GM21576 (cell line): ENCODE measurements around the gene PRPF6.
A peak's percentile ranks its signal among the peaks of the same experiment; 100 is the strongest.
"Not testable (repeated sequence)": the region's sequence is repeated elsewhere in the genome, so short reads cannot be mapped to it uniquely, and the experiment has no call there.

Experiments used
- ATAC-seq: cut with Tn5 transposase; IDR thresholded peaks from one replicate; pipeline ENCODE4 v1.9.1; 2021; ENCODE audit warnings: mild to moderate bottlenecking, moderate library complexity; ENCODE audit not compliant: unreplicated experiment

PRPF6 gene

DNA sequence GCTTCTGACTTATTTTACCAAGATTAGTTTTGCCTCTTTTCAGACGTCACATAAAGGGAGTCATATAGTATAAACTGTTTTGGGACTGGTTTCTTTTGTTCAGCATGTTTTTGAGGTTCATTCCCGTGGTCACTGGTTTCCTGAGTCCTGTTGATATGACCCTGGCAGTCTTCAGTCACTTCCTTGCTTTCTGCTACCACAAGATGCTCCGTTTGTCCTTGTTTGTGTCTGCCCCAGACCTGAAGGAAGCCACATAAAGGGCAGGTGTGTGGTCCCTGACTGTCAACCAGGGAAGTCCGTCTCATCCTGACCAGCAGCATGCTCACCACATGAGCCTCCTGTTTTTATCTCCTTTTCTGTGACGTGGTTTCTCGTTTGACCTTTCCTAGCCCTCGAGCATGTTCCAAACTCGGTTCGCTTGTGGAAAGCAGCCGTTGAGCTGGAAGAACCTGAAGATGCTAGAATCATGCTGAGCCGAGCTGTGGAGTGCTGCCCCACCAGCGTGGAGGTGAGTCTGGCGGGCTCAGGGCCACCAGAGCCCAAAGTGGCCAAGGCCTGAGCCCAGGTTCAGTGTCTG is 29.0 kb downstream of the PRPF6 start:
- no peak for ATAC-seq

GRCh38 chr20:64010711-64011237 is 29.8 kb downstream of the PRPF6 start:
- ATAC-seq, result peak; percentile 45

GRCh38 chr20:64011366-64011779 is 30.4 kb downstream of the PRPF6 start:
- no peak for ATAC-seq

DNA sequence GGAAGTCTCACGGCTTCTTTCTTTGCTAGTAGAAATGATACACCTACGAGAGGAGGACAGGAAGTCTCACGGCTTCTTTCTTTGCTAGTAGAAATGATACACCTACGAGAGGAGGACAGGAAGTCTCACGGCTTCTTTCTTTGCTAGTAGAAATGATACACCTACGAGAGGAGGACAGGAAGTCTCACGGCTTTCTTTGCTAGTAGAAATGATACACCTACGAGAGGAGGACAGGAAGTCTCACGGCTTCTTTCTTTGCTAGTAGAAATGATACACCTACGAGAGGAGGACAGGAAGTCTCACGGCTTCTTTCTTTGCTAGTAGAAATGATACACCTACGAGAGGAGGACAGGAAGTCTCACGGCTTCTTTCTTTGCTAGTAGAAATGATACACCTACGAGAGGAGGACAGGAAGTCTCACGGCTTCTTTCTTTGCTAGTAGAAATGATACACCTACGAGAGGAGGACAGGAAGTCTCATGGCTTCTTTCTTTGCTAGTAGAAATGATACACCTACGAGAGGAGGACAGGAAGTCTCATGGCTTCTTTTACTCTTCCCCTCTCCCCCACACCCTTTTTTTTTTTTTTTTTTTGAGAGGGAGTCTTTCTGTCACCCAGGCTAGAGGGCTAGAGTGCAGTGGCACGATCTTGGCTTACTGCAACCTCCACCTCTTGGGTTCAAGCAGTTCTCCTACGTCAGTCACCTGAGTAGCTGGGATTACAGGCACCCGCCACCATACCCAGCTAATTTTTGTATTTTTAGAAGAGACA is 31.6 kb downstream of the PRPF6 start:
- ATAC-seq, result not testable (repeated sequence)

DNA sequence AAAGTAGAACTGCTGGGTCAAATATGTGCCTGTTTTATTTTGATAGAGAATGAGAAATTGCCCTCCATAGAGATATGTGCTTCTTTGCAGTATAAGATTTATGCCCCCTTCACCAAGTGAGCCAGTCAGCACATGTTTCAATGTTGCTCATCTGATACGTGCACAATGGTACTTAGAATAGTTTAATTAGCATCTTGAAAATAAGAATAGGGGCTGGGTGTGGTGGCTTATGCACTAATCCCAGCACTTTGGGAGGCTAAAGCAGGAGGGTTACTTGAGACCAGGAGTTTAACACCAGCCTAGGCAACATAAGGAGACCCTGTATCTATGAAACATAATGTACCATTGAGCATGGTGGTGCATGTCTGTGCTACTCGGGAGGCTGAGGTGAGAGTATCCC is 34.7 kb downstream of the PRPF6 start:
- ATAC-seq, result no peak

DNA sequence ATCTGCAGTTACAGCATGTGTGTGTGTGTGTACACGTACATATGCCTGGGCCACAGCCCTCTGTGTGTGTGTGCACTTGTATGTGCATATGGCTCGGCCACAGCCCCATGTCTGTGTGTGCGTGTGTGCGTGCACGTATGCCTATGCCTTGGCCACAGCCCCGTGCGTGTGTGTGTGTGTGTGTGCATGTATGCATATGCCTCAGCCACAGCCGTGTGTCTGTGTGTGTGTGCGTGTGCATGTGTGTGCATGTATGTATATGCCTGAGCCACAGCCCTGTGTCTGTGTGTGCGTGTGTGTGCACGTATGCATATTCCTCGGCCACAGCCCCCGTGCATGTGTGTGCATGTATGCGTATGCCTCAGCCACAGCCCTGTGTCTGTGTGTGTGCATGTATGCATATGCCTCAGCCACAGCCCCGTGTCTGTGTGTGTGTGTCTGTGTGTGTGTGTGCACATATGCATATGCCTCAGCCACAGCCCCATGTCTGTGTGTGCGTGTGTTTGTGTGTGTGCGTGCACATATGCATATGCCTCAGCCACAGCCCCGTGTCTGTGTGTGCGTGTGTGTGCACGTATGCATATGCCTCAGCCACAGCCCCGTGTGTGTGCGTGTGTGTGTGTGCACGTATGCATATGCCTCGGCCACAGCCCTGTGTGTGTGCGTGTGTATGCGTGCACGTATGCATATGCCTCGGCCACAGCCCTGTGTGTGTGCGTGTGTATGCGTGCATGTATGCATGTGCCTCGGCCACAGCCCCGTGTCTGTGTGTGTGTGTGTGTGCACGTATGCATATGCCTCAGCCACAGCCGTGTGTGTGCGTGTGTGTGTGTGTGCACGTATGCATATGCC is 40.4 kb downstream of the PRPF6 start:
- ATAC-seq, result no peak

DNA sequence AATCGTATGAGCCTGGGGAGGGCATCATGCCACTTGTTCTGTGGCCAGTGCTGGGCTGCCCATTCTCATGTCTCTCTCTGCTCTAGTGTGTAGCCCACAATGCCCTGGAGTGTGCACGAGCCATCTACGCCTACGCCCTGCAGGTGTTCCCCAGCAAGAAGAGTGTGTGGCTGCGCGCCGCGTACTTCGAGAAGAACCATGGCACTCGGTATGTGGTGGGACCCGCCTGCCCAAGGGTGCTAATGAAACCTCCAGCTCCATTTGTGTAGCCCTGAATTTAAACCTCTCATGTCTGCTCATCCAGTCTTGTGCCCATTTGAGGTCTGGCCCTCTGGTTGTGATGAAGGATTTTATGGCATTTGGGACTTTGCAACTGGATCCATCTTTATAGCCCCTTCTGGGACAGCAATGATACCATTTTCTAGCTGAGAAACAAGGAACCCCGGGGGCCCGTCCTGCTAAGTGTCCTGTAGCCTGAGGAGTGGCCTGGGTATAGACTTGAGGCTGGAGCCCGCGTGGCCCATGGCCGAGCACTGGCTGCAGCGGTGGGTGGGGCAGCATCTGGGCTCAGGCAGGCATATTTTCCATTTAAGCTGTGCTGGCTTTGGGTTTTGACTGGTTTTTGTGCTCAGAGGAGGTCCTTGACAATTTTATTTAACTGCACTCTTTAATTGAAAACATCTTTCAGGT is 41.9 kb downstream of the PRPF6 start:
- no peak for ATAC-seq

- no peak for ATAC-seq
Measured at GRCh38 chr20:64023361-64024140, 42.6 kb downstream of the PRPF6 start.

DNA sequence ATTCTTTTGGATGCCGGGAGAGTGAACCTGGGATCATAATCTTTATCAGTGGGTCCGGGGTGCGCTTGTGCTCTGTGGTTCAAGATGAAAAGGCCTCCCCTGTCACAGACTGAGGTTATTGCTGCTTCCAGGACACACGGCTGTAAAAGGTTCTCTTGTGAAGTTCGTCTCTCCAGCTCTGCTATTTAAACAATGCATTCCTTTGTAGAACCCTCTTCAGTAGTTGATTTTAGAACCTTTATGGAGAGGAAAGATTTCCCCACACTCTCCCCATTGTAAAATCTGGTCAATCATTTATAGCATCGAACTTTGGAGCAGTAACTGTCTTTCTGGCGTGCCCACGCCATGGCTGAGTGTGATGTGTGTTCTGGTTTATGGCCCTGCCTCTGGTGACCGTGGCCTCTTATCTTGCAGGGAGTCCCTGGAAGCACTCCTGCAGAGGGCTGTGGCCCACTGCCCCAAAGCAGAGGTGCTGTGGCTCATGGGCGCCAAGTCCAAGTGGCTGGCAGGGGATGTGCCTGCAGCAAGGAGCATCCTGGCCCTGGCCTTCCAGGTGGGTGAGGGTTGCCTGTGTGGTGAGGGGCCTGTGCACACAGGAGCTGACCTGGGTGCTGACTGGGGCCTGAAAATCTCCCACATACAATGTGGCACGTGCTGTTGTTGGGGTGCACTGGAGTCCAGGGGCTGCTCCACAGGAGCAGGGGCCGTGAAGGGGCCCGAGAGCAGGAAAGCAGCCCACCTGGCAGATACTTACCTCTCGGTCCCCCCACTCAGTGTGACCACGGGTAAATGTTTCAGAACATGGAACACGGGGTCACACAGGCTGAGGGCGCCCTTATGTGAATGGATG is 43.4 kb downstream of the PRPF6 start:
- no peak for ATAC-seq

- ATAC-seq, result no peak
Measured at GRCh38 chr20:64025101-64025825, 44.3 kb downstream of the PRPF6 start.

- ATAC-seq, result no peak
Measured at GRCh38 chr20:64025826-64026412, 45.0 kb downstream of the PRPF6 start.

DNA sequence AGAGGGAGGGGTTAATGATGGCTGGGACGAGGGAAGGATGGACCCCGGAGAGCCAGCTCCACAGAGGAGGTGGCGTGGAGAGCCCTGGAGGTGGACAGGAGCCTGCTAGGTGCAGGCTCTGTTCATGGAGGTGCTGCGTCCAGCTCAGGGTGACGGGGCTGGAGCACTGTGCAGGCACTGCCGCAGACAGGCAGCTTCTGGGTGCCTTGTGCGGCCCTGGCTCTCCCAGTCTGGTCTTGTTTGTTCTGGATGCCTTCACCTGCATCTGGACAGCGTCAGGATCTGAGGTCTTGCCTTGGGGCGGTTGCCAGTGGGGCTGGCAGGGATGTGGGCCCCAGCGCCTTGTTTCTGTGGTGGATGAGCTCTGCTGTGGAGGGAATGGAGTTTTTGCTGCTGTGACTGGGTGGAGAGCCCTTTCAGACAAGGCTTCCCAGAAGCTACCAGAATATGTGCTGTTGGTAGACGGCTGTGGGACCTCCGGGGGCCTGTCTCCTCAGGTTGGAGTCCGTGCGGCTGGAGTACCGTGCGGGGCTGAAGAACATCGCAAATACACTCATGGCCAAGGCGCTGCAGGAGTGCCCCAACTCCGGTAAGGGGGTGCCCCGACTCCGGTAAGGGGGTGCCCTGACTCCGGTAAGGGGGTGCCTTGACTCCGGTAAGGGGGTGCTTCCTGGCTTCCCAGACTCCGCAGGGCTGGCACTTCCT is 47.2 kb downstream of the PRPF6 start:
- ATAC-seq, result no peak

- ATAC-seq, result no peak
Measured at GRCh38 chr20:64029293-64030117, 48.6 kb downstream of the PRPF6 start.

DNA sequence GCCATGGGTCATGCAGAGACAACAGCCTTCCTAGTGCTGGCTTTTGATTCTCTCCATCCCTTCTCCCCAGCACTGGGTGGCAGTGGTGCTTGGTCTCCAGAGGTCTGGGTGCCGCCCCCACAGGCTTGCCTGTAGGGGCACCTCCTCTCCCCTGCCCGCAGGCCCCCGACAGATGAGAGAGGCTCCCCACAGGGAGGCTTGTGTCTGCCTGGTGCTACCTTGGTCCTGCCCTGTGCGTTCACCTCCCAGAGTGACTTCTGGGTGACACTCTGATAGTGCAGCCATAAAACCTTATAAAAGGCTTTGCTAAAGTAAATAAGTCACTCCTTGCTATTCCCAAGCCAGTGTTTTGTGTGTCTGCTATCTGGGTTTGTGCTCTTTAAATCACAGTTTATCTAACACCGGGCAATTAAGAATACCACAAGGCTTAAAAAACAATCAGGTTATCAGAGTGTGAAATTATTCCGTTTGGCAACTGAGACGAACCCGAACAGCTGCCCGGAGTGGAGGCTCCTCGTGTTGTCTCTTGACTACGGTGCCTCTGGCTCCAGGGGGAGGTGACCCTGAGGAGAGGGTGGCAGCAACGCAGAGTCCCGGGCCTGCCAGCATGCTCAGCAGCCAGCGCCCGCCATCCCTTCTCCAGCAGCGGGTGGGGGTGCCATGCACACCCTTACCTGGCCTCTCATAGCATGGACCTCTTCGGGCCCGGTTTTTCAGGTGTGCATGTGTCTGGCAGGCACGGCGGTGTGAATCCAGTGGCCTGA is 49.6 kb downstream of the PRPF6 start:
- no peak for ATAC-seq

DNA sequence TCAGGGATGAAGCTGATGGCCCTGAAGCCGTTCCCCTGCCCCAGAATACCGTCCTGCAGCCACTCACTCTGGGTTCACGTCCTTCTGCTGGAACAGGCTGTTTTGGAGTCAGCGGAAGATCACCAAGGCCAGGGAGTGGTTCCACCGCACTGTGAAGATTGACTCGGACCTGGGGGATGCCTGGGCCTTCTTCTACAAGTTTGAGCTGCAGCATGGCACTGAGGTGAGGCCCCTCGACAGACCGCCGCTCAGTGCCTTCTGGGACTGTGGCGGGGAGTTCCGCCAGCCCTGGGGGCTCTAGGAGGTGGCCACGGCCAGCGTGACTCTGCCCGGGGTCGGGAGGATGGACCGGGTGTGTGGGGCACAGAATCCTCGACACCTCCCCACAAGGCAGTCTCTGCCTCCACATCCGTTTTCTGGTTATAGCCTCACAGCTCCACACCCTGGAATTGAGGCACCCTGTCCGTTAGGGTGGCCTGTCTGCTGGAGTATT is 50.9 kb downstream of the PRPF6 start:
- no peak for ATAC-seq
